GM21825 (cell line): ENCODE measurements around the gene C10orf67.
"Not testable (repeated sequence)": the region's sequence is repeated elsewhere in the genome, so short reads cannot be mapped to it uniquely, and the experiment has no call there.

ENCODE experiments used
- ATAC-seq: cut with Tn5 transposase; IDR thresholded peaks from one replicate; pipeline ENCODE4 v1.9.1; 2021; ENCODE audit warnings: mild to moderate bottlenecking, moderate library complexity; ENCODE audit not compliant: unreplicated experiment

The C10orf67 gene

GRCh38 chr10:23280419-23281043, 64.1 kb downstream of the C10orf67 start:
- no peak for ATAC-seq

DNA sequence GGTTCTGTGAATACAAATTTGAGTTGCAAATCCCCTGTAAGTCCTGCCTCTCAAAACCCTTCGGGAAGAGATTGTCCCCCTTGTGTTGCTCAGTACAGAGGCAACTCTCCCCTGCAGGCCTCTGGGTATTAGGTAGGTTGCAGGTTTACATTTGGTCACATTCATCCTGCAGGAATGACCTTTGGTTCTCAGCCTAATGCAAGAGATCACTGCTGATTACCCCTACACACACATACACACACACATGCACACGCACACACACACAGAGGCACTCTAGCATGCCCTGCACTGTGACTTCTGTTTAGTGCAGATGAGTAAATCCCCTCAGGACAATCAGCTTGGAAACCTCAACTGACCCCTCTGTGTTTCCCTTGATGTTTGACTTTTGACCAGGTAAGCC, 69.2 kb downstream of the C10orf67 start:
- ATAC-seq: no peak

DNA sequence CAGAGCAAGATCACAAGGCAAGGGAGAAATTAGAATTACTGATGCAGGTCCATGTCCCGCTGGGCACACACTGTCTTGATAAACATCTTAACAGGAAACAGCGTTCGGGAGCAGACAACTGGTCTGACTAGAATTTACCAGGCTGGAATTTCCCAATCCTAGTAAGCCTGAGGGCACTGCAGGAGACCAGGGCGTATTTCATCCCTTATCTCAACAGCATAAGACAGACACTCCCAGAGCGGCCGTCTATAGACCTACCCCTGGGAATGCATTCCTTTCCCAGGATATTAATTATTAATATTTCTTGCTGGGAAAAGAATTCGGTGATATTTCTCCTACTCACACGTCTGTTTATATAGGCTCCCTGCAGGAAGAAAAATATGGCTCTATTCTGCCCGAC, 70.4 kb downstream of the C10orf67 start:
- not testable (repeated sequence) for ATAC-seq

DNA sequence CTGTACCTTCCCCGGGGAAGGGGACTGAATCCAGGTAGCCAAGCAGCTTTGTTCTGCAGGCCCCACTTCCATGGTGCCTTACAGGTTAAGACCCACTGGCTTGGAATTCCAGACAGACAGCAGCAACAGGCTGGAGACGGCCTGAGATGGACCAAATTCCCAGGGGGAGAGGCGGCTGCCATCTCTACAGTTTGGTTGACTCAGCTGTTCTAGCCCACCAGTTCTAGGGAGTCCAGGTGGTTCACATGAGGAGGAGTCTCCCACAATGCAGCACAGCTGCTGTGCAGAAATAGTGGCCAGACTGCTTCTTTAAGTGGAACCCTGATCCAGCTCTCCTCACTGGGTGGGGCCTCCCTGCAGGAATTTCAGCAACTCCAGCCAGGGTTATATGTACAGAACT, 74.1 kb downstream of the C10orf67 start:
- no peak for ATAC-seq

GRCh38 chr10:23263441-23264164, 81.0 kb downstream of the C10orf67 start:
- no peak for ATAC-seq

GRCh38 chr10:23262928-23263327, 81.7 kb downstream of the C10orf67 start:
- ATAC-seq: no peak

DNA sequence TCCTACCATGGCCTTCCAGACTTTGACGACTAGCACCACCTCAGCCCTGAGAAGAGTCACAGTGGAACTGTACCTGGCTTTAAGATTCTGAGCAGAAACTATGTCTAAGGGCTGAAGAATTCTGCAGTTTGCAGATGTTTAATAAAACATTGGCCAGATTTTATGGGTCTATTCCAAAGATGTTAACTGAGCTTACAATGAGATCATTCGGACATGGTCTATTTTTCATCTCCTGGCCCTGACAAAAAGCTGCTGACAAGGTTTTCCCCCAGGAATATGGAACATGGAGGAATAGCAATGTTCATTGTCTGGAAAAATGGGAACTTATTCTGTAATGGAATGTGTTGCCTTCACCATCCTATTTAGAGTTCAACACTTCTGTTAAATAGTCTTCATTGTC, 86.1 kb downstream of the C10orf67 start:
- no peak for ATAC-seq

- ATAC-seq: no peak
Observed at GRCh38 chr10:23253780-23254179, 90.8 kb downstream of the C10orf67 start.

DNA sequence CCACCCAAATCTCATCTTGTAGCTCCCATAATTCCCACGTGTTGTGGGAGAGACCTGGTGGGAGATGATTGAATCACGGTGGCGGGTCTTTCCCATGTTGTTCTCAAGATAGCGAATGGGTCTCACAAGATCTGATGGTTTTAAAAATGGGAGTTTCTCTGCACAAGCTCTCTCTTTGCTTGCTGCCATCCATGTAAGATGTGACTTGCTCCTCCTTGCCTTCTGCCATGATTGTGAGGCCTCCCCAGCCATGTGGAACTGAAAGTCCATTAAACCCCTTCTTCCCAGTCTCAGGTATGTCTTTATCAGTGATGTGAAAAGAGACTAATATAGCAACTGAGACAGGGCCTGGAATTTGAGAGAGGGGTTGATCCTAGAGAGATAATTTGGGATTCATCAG, 91.7 kb downstream of the C10orf67 start:
- ATAC-seq: not testable (repeated sequence)

DNA sequence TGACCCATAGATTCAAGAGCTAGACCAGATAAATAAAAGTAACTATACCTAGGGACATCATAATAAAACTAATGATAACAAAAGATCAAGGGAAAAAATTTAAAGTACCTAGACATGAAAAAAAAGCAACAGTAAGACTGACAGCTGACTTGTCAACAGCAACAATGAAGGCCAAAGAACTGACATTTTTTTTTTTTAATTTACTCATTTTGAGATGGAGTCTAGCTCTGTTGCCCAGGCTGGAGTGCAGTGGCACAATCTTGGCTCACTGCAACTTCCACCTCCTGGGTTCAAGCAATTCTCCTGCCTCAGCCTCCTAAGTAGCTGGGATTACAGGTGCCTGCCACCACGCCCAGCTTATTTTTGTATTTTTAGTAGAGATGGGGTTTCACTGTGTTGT, 102.8 kb downstream of the C10orf67 start:
- ATAC-seq: not testable (repeated sequence)

DNA sequence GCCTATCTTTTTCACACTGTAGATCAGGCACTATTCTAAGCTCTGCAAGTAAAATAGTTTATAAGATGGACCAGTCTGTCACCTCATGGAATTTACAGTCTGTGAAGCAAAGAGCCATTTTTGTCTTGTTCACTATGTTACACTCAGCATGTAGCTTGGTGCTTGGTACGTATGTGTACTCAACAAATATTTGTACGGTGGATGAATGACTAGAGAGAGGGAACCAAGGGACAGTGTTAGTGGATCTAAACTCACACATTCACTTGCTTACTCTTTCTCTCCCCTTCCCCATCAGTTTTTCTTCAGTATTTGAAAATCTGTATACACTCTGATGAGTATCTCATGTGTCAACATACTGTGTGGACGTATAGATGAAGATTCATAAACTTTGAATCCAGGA, 106.6 kb downstream of the C10orf67 start:
- no peak for ATAC-seq

GRCh38 chr10:23230582-23230981, 114.0 kb downstream of the C10orf67 start:
- no peak for ATAC-seq

DNA sequence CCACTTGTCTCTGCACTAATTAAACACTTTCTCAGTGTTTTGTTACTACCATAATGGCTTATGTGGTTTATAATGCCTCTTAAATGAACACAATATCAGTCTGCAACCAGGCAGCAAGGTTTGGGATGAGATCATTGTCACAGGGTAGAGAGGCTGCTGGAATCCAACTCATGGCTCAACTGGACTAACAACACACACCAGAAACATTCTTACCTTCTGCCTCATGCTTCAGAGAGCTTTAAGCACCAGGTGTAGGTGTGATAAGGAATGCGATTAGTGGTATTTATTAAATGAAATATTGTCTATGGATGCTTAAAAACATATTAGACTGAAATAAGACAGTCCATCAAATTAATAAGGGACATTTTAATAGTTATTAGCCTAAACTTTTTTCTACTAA, 127.1 kb downstream of the C10orf67 start:
- ATAC-seq: no peak

DNA sequence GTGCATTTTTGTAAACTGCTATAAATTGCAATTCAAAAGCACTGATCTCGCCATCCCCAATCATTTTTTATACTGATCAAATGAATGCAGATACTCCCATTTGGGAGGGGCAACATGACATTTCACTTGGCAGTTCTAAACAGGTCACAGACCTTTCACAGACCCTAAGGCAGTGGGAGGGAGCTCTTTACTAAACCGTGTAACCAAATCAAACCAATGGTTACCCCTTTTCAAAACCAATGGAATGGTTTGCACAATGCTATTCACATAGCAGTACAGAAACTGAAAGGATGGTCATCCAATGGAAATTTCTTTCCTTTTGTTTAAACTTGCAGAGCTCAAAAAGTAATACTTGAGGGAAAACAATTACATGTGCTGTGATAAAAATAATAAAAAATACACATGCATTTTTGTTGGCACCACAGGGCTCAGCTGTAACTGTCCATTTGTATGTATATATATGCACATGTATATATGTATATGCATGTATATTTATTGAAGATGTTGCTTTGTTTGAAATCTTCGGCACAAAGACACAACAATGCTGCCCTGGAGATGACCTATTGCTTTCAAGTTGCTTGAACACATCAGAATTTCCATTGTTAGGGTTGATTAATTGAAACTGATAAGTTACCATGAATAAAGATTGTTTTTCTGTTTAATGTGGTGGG, 138.5 kb downstream of the C10orf67 start:
- no peak for ATAC-seq

DNA sequence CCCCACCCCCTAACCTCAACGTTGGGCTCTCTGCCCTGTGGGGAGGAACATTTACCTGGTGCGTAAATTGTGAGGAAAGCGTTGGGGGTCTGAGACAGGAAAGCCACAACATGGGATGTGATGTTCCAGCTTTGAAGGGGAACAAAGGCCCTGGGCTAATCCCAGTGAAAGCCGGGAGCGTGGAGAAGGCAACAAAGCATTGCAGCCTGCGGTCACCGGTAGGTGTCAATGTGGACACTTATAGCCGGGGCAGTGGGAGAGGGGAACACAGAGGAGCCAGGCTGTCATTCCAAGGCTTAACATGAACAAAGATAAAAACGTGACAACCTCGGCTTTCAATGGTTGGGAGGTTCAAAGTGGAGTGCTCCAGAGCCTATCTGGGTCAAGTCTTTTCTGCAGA, 139.8 kb downstream of the C10orf67 start:
- ATAC-seq: no peak

DNA sequence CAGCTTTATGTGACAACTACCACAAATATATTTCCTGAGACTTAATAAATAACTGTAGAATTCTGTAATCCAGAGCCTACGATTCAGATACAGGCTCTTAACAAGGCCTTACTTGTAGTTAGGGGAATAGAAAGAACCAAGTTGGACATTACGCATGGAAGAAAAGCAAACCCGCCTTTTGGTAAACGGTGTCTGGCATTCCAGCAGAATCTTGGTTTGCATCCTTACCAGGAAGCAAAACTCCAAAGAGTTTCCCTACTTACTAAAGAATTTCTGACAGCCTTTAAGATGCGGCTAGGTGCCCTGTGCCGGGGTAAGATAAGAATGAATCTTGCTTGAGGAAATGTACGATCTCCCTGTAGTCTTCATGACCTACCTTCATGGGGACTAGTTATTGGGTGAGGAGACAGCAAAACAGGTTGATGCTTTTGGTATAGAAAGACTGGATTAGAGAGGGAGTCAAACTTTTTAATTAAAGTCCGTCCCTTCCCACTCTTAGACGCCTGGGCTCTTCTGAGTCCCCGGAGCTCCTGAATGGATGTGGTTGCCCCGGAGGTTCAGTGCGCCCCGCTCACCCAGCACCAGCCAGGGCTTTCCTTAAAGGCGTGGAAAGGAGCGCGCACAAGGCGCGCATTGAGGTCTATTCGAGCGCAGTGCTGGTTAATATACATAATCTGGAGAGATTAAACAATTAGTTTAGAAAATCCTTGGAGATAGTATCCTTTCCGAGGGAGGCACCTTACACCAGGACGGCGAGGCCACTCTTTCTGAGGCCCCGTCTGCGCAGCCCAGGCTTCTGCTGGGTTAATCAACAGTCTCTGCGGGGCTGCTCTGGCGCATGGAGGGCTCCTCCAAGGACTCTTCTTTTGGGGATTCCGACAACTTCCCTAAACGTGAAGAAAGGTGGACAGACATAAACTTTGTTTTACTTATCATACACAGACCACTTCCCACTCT, 140.9 kb downstream of the C10orf67 start:
- no peak for ATAC-seq

- ATAC-seq: no peak
Observed at GRCh38 chr10:23202779-23203178, 141.8 kb downstream of the C10orf67 start.

DNA sequence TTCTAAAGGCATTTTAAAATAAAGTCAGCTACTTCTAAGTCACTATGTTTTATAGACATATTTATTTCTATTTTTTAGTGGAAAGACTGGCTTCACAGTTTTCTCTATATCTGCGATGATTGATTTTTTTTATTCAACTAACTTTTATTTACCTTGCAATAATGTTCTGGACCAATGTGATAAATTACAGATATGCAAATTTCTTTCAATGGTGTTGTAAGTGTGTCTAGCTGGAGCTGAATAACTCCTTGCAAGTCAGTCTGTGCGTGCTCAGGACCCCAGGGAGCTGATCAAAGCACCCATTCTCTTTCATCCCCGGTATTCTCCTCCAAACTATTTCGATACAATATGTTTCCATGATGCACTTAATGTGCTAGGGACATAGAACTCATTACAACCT, 142.8 kb downstream of the C10orf67 start:
- no peak for ATAC-seq

GRCh38 chr10:23200997-23201652, 143.5 kb downstream of the C10orf67 start:
- no peak for ATAC-seq

DNA sequence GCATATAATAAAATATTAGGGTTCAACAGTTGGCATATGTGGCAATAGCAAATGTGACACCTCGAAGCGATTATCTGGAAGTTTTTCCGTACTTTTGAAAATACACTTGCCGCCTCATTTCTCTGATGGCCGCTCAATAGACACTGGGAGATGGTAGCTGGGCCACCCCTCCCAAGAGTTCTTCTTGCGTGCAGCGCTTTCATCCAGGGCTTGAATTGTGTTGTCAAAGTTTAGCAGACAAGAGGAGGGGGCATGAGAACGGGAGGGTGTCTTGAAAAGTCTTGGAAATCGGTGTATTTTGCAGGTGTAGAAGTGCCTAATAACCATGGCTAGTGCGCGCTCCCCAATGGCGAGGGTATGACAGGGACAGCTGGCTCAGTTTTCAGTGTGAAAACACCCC, 144.0 kb downstream of the C10orf67 start:
- no peak for ATAC-seq
